Kidney epithelial cell (primary cell): ENCODE measurements around the gene MYB. TPM values are rescaled to one million over a fixed set of nuclear protein-coding genes. Genes with fewer than 3 reads are reported as not detected.

Experiments
- DNase-seq: peaks from one replicate; pipeline ENCODE4 v3.0.0-alpha.2; 2010; ENCODE audit warnings: low read depth
- H3K27me3 ChIP-seq: 2 replicates; pipeline ENCODE4 v1.6.0; 2011; ENCODE audit warnings: low read length; ENCODE audit not compliant: control insufficient read depth, insufficient read depth
- H3K36me3 ChIP-seq: 2 replicates; pipeline ENCODE4 v1.5.1; 2011; ENCODE audit warnings: low read length; ENCODE audit not compliant: control insufficient read depth, insufficient read depth
- H3K4me3 ChIP-seq: 2 replicates; pipeline ENCODE4 v1.5.1; 2011; ENCODE audit warnings: low read depth, mild to moderate bottlenecking, control low read depth, low read length
- CTCF ChIP-seq: IDR thresholded peaks from 2 replicates; pipeline ENCODE4 v1.5.1; 2011; ENCODE audit warnings: mild to moderate bottlenecking, moderate library complexity, low read length, control low read depth, inconsistent platforms; ENCODE audit not compliant: insufficient read depth, poor library complexity, severe bottlenecking
- total RNA-seq: library from RNA; depleted of rRNA; stranded (reverse); fragments of >200 nt; gene quantifications from 2 replicates; pipeline ENCODE4 v1.2.3, GENCODE V29; 2015

Gene MYB
- total RNA-seq, 1 donor from 2014 or later, result 1.7 TPM

GRCh38 chr6:135228486-135228885, 47.4 kb downstream of the MYB start:
- no peak for DNase-seq
- H3K27me3 ChIP-seq, result no peaks in the 10 kb centered on the region
- no peak overlapping the region for H3K4me3 ChIP-seq
- no peak for TF ChIP-seq CTCF
- H3K36me3 ChIP-seq, result no peaks in the 10 kb centered on the region

- no peaks in the 10 kb centered on the region for H3K36me3 ChIP-seq
- no peak for DNase-seq
- TF ChIP-seq CTCF, result no peak
- no peak overlapping the region for H3K4me3 ChIP-seq
- no peaks in the 10 kb centered on the region for H3K27me3 ChIP-seq
Observed at GRCh38 chr6:135229996-135230395, 48.9 kb downstream of the MYB start.

- Histone ChIP-seq H3K27me3 (no peaks in the 10 kb centered on the region), H3K36me3 (no peaks in the 10 kb centered on the region), H3K4me3 (no peak overlapping the region)
- no peak for TF ChIP-seq CTCF
- no peak for DNase-seq
Observed at GRCh38 chr6:135230711-135231468, 49.8 kb downstream of the MYB start.

GRCh38 chr6:135231469-135231844, 50.3 kb downstream of the MYB start:
- TF ChIP-seq CTCF, result no peak
- no peak for DNase-seq
- H3K27me3 ChIP-seq, result no peaks in the 10 kb centered on the region
- H3K4me3 ChIP-seq, result no peak overlapping the region
- no peaks in the 10 kb centered on the region for H3K36me3 ChIP-seq

- no peak overlapping the region for H3K4me3 ChIP-seq
- H3K36me3 ChIP-seq, result no peaks in the 10 kb centered on the region
- TF ChIP-seq CTCF, result no peak
- H3K27me3 ChIP-seq, result no peaks in the 10 kb centered on the region
- DNase-seq, result no peak
Observed at GRCh38 chr6:135233686-135234491, 52.8 kb downstream of the MYB start.
